AG04450 (cell line): ENCODE measurements around the gene BAZ1A. TPM values are rescaled to one million over a fixed set of nuclear protein-coding genes. Genes with fewer than 3 reads are reported as not detected.

ENCODE experiments used
- CTCF ChIA-PET: fragments of 300-600, 350-600 bp; formaldehyde crosslinking; extraction: SDS; loops from one replicate; lab custom pipeline; 2022; ENCODE audit warnings: antibody characterized with exemption, inconsistent platforms; lab: Charles Lee
- POLR2A ChIA-PET: fragments of 350-600 bp; formaldehyde crosslinking; extraction: SDS; loops from one replicate; lab custom pipeline; 2021; ENCODE audit warnings: antibody characterized with exemption, inconsistent platforms; lab: Yijun Ruan, JAX
- DNase-seq: peaks from one replicate; pipeline ENCODE4 v3.0.0-alpha.2; 2011; ENCODE audit warnings: low read depth, low spot score
- H3K27ac ChIP-seq: one replicate; pipeline ENCODE4 v1.5.1; 2012; ENCODE audit warnings: low read depth, low read length, control low read depth
- H3K27me3 ChIP-seq: one replicate; pipeline ENCODE4 v1.6.0; 2012; ENCODE audit warnings: low read length; ENCODE audit not compliant: control insufficient read depth, insufficient read depth
- H3K4me3 ChIP-seq: 2 replicates; pipeline ENCODE4 v1.5.1; 2011; ENCODE audit warnings: mild to moderate bottlenecking, low read depth, low read length, control low read depth
- H3K9me3 ChIP-seq: 2 replicates; pipeline ENCODE4 v1.5.1; 2012; ENCODE audit warnings: low read length; ENCODE audit not compliant: control insufficient read depth, insufficient read depth
- CTCF ChIP-seq: IDR thresholded peaks from 2 replicates; pipeline ENCODE4 v1.5.1; 2011; ENCODE audit warnings: low read depth, low read length, control low read depth, inconsistent platforms
- polyA plus RNA-seq: library from polyadenylated mRNA; depleted of rRNA; stranded (reverse); fragments of >200 nt; gene quantifications from 2 replicates; pipeline ENCODE4 v1.2.3, GENCODE V29; 2011

The BAZ1A gene
- polyA plus RNA-seq, 1 experiment: 31.5 TPM

- DNase-seq: no peak
- Histone ChIP-seq H3K27ac (no peak overlapping the region), H3K9me3 (no peaks in the 10 kb centered on the region), H3K27me3 (no peaks in the 10 kb centered on the region), H3K4me3 (no peak overlapping the region; the same call in 1 of the 2 replicates)
- no peak for TF ChIP-seq CTCF
- ChIA-PET POLR2A (interaction anchor here (2.3 kb wide), 1 partner anchor 12 kb away, joined by 11 read pairs; no protein-coding TSS in a partner anchor), CTCF (interaction anchor here (0.5 to 4.1 kb wide), 3 partner anchors 11 to 39 kb away, joined by 4 to 21 read pairs (median 18); no protein-coding TSS in a partner anchor)
Observed at GRCh38 chr14:34711796-34712712, 163.1 kb downstream of the BAZ1A start.

- Histone ChIP-seq H3K27me3 (no peaks in the 10 kb centered on the region), H3K9me3 (no peaks in the 10 kb centered on the region), H3K4me3 (no peak overlapping the region), H3K27ac (peak overlapping the region; percentile 32)
- ChIA-PET CTCF (interaction anchor here (1.9 to 4.1 kb wide), 3 partner anchors 12 to 38 kb away, joined by 15 to 21 read pairs (median 18); no protein-coding TSS in a partner anchor), POLR2A (interaction anchor here (0.6 to 2.3 kb wide), 2 partner anchors 11 to 22 kb away, joined by 5 to 11 read pairs; no protein-coding TSS in a partner anchor)
- DNase-seq: peak; percentile 82
- TF ChIP-seq CTCF: no peak
Observed at GRCh38 chr14:34711169-34711568, 164.0 kb downstream of the BAZ1A start.

- H3K4me3 ChIP-seq: no peak overlapping the region
- DNase-seq: no peak
- H3K27me3 ChIP-seq: no peaks in the 10 kb centered on the region
- TF ChIP-seq CTCF: no peak
- no peaks in the 10 kb centered on the region for H3K9me3 ChIP-seq
- peak overlapping the region; percentile 32 for H3K27ac ChIP-seq
- CTCF ChIA-PET: interaction anchor here (1.9 to 4.1 kb wide), 2 partner anchors 12 to 38 kb away, joined by 15 to 18 read pairs; no protein-coding TSS in a partner anchor
- POLR2A ChIA-PET: interaction anchor here (0.6 to 2.3 kb wide), 2 partner anchors 11 to 23 kb away, joined by 5 to 11 read pairs; no protein-coding TSS in a partner anchor
Observed at GRCh38 chr14:34710744-34711143, 164.4 kb downstream of the BAZ1A start.

GRCh38 chr14:34710006-34710405 lies 165.2 kb downstream of the BAZ1A start:
- ChIA-PET POLR2A (interaction anchor here (0.6 to 1.1 kb wide), 2 partner anchors 119 to 165 kb away, joined by 3 to 6 read pairs; partner anchors contain the start of gene BAZ1A), CTCF (interaction anchor here (1.9 to 4.1 kb wide), 2 partner anchors 13 to 37 kb away, joined by 15 to 18 read pairs; no protein-coding TSS in a partner anchor)
- Histone ChIP-seq H3K27me3 (no peaks in the 10 kb centered on the region), H3K9me3 (no peaks in the 10 kb centered on the region), H3K4me3 (no peak overlapping the region), H3K27ac (no peak overlapping the region)
- TF ChIP-seq CTCF: no peak
- no peak for DNase-seq
